Gastroesophageal sphincter (tissue), 3 donors: ENCODE results near the gene DCT.

Source experiments
- CTCF ChIP-seq, 4 experiments: fragments of 200-600 bp in 2 of 4; fragments of 450-650 bp in 2 of 4; sonication (generic) in 1 of 4; IDR thresholded peaks; one replicate each; pipeline ENCODE4 v1.5.1; 2017 to 2019; ENCODE audit warnings: antibody characterized with exemption in 4 of 4, mild to moderate bottlenecking in 2 of 4, moderate library complexity in 2 of 4
- POLR2A ChIP-seq, 2 donors: fragments of 450-650 bp; IDR thresholded peaks; one replicate each; pipeline ENCODE4 v1.6.1; 2017; ENCODE audit warnings: antibody characterized with exemption in 2 of 2, mild to moderate bottlenecking in 2 of 2, moderate library complexity in 1 of 2

- TF ChIP-seq CTCF (IDR thresholded peaks at IDR 0.05) = no peak
- no peak for TF ChIP-seq POLR2A (IDR thresholded peaks at IDR 0.05)
Observed at GRCh38 chr13:94464771-94465170, 14.7 kb downstream of the DCT start.
